ENCODE data around the gene ACBD3.

DNA sequence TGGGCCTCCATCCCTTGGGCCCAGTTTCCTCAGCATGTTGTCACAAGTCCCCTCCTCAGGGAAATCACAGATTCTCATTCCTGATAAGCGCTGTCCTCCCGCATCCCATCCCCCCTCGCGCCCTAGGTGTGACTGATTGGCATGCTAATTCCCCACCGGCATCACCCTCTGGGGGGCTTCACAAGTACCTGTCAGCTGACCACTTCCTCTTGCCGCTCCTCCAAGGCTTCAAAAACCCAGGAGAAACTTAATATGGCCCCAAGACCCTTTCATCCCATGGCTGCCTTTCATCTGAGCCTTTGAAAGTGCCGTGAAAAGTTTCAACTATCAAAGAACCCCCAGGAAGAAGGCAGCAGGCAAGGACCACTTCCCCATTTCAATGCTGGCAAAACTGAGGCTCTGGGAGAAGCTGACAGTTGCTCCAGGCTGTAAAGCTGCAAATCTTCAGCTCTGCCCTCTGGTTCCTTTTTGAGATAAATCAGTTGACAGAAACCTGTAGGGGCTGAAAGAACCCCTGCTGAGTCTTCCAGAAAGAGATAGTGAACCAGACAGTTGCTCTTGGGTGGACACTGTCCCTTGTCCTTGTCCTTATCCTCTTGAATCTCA is 24.1 kb upstream of the ACBD3 start:
- TF ChIP-seq, protein P1, sequence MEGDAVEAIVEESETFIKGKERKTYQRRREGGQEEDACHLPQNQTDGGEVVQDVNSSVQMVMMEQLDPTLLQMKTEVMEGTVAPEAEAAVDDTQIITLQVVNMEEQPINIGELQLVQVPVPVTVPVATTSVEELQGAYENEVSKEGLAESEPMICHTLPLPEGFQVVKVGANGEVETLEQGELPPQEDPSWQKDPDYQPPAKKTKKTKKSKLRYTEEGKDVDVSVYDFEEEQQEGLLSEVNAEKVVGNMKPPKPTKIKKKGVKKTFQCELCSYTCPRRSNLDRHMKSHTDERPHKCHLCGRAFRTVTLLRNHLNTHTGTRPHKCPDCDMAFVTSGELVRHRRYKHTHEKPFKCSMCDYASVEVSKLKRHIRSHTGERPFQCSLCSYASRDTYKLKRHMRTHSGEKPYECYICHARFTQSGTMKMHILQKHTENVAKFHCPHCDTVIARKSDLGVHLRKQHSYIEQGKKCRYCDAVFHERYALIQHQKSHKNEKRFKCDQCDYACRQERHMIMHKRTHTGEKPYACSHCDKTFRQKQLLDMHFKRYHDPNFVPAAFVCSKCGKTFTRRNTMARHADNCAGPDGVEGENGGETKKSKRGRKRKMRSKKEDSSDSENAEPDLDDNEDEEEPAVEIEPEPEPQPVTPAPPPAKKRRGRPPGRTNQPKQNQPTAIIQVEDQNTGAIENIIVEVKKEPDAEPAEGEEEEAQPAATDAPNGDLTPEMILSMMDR (IDR thresholded peaks at IDR 0.05) = no peak
- no peak for TF ChIP-seq POLR2A (IDR thresholded peaks at IDR 0.05)

Measured in Peyer's patch (tissue), 4 donors.